ENCODE data around the gene GDPD3. TPM values are rescaled to one million over a fixed set of nuclear protein-coding genes. Genes with fewer than 3 reads are reported as not detected.

GDPD3 gene, protein sequence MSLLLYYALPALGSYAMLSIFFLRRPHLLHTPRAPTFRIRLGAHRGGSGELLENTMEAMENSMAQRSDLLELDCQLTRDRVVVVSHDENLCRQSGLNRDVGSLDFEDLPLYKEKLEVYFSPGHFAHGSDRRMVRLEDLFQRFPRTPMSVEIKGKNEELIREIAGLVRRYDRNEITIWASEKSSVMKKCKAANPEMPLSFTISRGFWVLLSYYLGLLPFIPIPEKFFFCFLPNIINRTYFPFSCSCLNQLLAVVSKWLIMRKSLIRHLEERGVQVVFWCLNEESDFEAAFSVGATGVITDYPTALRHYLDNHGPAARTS
- 18.1 TPM for polyA plus RNA-seq
- long read RNA-seq, donor 1, partial matches to known transcripts: 0 of 1 reads
- long read RNA-seq, donor 1, other reads (novel, unspliced or antisense): 0 of 1 reads
- long read RNA-seq, donor 2, partial matches to known transcripts: 7 of 8 reads
- long read RNA-seq, donor 2, other reads (novel, unspliced or antisense): 0 of 8 reads
- long read RNA-seq, donor 3: 0 reads
- long read RNA-seq, donor 4: 0 reads
- long read RNA-seq, donor 5, partial matches to known transcripts: 6 of 6 reads
- long read RNA-seq, donor 5, other reads (novel, unspliced or antisense): 0 of 6 reads
- long read RNA-seq, donor 6, partial matches to known transcripts: 0 of 2 reads
- long read RNA-seq, donor 6, other reads (novel, unspliced or antisense): 0 of 2 reads
- long read RNA-seq, donor 7: 0 reads
- long read RNA-seq, donor 8, partial matches to known transcripts: 0 of 1 reads
- long read RNA-seq, donor 8, other reads (novel, unspliced or antisense): 0 of 1 reads
- long read RNA-seq, donor 9: 0 reads
- long read RNA-seq, donor 10: 0 reads
- long read RNA-seq, donor 11: 0 reads

DNA sequence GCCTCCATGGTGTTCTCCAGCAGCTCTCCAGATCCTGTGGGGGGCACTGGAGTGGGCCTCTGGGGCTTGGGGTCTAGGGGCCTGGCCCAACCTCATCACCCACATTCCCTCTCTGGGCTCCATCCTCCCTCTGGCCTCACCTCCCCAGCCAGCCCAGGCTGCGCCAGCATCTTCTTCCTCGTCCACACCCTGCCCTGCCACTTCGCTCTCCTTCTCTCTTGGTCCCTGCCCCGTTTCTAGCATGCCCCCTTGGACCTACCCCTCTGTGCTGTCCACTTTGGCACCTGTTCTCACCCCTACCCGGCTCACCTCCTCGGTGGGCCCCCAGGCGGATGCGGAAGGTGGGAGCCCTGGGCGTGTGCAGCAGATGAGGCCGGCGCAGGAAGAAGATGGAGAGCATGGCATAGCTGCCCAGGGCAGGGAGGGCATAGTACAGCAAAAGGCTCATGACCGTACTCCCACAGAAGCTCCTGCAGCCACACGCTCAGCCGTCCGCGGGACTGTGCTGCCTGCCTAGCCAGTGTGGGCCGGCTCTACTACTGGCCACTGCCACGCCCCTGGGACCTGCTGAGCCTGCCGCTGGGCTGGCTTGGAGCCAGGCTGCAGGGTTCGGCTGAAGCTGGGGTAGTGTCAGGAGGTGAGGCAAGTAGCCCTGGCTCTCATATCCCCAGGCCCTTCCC, at the start of gene GDPD3:
GDPD3 (minus strand) TSS at position 507 of the 680 bp plus-strand sequence; CDS start at position 448, 59 bp downstream.
- peak in 1 of 2 donors; percentile 59 for DNase-seq
- Histone ChIP-seq H3K9me3 (ENCODE audit: control insufficient read depth, low read depth, low read length) (peaks cover 3% of the 10 kb centered on the region), H3K36me3 (ENCODE audit: control insufficient read depth, insufficient read depth, low read length) (peaks cover 84% of the 10 kb centered on the region), H3K27me3 (ENCODE audit: control insufficient read depth, insufficient read depth, low read length) (no peaks in the 10 kb centered on the region), H3K27ac (ENCODE audit: low read length) (peak within 1 kb of the TSS; percentile 45), H3K4me1 (ENCODE audit: control insufficient read depth, insufficient read depth, low read length) (peaks cover 45% of the 10 kb centered on the region), H3K4me3 (ENCODE audit: low read length) (no peak within 1 kb of the TSS)
- WGBS (ENCODE audit: insufficient coverage, low lambda C conversion rate): no CpG with 5 or more reads among the region's 20 CpGs

DNA sequence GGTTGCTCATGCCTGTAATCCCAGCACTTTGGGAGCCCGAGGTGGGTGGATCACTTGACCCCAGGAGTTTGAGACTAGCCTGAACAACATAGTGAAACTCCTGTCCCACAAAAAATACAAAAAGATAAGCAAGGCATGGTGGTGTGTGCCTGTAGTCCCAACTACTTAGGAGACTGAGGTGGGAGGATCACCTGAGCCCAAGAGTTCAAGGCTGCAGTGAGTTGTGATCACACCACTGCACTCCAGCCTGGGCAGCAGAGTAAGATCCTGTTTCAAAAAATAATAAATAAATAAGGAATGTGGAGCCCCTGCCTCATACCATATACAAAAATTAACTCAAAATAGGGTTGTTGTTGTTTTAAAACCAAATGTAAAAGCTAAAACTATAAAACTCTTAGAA, 43.9 kb upstream of the GDPD3 start:
- WGBS (ENCODE audit: insufficient coverage, low lambda C conversion rate): no CpG with 5 or more reads among the region's 1 CpG
- no peaks in the 10 kb centered on the region for H3K9me3 ChIP-seq (ENCODE audit: control insufficient read depth, low read depth, low read length)
- no peaks in the 10 kb centered on the region for H3K27me3 ChIP-seq (ENCODE audit: control insufficient read depth, insufficient read depth, low read length)
- H3K36me3 ChIP-seq (ENCODE audit: control insufficient read depth, insufficient read depth, low read length): no peaks in the 10 kb centered on the region
- H3K4me3 ChIP-seq (ENCODE audit: low read length): no peak overlapping the region
- H3K27ac ChIP-seq (ENCODE audit: low read length): no peak overlapping the region
- no peaks in the 10 kb centered on the region for H3K4me1 ChIP-seq (ENCODE audit: control insufficient read depth, insufficient read depth, low read length)
- no peak for DNase-seq

DNA sequence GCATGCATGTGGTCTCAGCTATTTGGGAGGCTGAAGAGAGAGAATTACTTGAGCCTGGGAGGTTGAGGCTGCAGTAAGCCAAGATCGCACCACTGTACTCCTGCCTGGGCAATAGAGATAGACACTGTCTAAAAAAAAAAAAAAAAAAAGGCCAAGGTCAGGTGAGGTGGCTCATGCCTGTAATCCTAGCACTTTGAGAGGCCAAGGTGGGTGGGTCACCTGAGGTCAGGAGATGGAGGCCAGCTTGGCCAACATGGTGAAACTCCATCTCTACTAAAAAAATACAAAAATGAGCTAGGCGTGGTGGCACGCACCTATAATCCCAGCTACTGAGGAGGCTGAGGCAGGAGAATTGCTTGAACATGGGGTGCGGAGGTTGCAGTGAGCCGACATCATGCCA, 41.9 kb upstream of the GDPD3 start:
- no peak for DNase-seq
- no peaks in the 10 kb centered on the region for H3K36me3 ChIP-seq (ENCODE audit: control insufficient read depth, insufficient read depth, low read length)
- no peaks in the 10 kb centered on the region for H3K9me3 ChIP-seq (ENCODE audit: control insufficient read depth, low read depth, low read length)
- no peaks in the 10 kb centered on the region for H3K27me3 ChIP-seq (ENCODE audit: control insufficient read depth, insufficient read depth, low read length)
- no peak overlapping the region for H3K27ac ChIP-seq (ENCODE audit: low read length)
- no peak overlapping the region for H3K4me3 ChIP-seq (ENCODE audit: low read length)
- H3K4me1 ChIP-seq (ENCODE audit: control insufficient read depth, insufficient read depth, low read length): no peaks in the 10 kb centered on the region
- WGBS (ENCODE audit: insufficient coverage, low lambda C conversion rate): no CpG with 5 or more reads among the region's 5 CpGs

DNA sequence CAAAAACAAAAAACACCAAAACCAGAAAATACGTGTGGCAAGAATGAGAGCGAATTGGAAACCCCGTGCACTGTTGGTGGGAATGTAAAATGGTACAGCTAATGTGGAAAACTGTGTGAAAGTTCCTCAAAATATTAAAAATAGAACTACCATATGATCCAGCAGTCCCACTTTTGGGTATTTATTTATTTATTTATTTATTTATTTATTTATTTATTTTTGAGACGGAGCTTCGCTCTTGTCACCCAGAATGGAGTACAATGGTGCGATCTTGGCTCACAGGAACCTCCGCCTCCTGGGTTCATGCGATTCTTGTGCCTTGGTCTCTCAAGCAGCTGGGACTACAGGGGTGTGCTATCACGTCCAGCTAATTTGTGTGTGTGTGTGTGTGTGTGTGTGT, 39.2 kb upstream of the GDPD3 start:
- WGBS (ENCODE audit: insufficient coverage, low lambda C conversion rate): no CpG with 5 or more reads among the region's 9 CpGs
- Histone ChIP-seq H3K27ac (ENCODE audit: low read length) (no peak overlapping the region), H3K4me3 (ENCODE audit: low read length) (no peak overlapping the region), H3K27me3 (ENCODE audit: control insufficient read depth, insufficient read depth, low read length) (no peaks in the 10 kb centered on the region), H3K4me1 (ENCODE audit: control insufficient read depth, insufficient read depth, low read length) (no peaks in the 10 kb centered on the region), H3K9me3 (ENCODE audit: control insufficient read depth, low read depth, low read length) (peaks cover 9% of the 10 kb centered on the region), H3K36me3 (ENCODE audit: control insufficient read depth, insufficient read depth, low read length) (no peaks in the 10 kb centered on the region)
- no peak for DNase-seq

DNA sequence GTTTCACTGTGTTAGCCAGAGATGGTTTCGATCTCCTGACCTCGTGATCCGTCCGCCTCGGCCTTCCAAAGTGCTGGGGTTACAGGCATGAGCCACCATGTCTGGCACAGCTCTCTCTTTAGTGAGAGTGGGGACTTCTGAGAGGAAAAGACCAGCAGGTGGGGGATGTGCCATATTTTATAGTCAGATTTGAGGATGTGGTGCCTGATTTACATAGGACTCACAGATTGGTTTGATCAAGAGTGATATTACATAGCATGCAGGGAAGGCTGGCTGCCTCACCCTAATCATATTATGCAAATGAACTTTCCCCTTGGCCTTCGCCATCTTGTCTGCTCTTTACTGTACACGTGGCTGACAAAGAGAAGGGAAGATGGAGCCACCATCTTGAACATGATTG, 37.8 kb upstream of the GDPD3 start:
- Histone ChIP-seq H3K4me3 (ENCODE audit: low read length) (no peak overlapping the region), H3K4me1 (ENCODE audit: control insufficient read depth, insufficient read depth, low read length) (no peaks in the 10 kb centered on the region), H3K27me3 (ENCODE audit: control insufficient read depth, insufficient read depth, low read length) (no peaks in the 10 kb centered on the region), H3K27ac (ENCODE audit: low read length) (no peak overlapping the region), H3K9me3 (ENCODE audit: control insufficient read depth, low read depth, low read length) (peaks cover 9% of the 10 kb centered on the region), H3K36me3 (ENCODE audit: control insufficient read depth, insufficient read depth, low read length) (no peaks in the 10 kb centered on the region)
- no CpG with 5 or more reads among the region's 7 CpGs for WGBS (ENCODE audit: insufficient coverage, low lambda C conversion rate)
- no peak for DNase-seq

DNA sequence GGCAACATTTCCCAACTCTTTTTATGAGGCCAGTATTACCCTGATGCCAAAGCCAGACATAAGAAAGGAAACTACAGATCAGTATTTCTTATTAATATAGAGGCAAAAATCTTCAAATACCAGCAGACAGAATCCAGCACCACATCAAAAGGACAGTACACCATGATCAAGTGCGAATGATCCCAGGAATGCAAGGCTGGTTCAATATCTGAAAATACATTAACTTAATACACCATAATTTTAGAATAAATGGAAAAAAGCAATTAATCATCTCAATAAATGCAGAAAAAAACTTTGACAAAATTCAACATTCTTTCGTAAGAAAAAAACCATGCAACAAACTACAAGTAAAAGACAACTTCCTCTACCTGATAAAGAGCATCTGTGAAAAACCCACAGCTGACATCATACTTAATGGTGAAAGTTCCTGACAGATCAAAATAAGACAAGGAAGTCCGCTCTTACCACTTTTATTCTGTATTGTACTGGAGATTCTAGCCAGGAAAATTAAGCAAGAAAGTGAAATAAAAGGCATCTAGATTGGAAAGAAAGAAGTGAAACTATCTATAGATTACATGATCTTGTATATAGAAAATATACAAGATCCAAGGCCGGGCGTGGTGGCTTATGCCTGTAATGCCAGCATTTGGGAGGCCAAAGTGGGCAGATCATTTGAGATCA, 36.1 kb upstream of the GDPD3 start:
- Histone ChIP-seq H3K27me3 (ENCODE audit: control insufficient read depth, insufficient read depth, low read length) (no peaks in the 10 kb centered on the region), H3K9me3 (ENCODE audit: control insufficient read depth, low read depth, low read length) (peaks cover 9% of the 10 kb centered on the region), H3K27ac (ENCODE audit: low read length) (no peak overlapping the region), H3K4me3 (ENCODE audit: low read length) (no peak overlapping the region), H3K4me1 (ENCODE audit: control insufficient read depth, insufficient read depth, low read length) (no peaks in the 10 kb centered on the region), H3K36me3 (ENCODE audit: control insufficient read depth, insufficient read depth, low read length) (no peaks in the 10 kb centered on the region)
- no peak for DNase-seq
- whole genome bisulfite sequencing (ENCODE audit: insufficient coverage, low lambda C conversion rate): 100% methylated on average over 1 of the region's 5 CpGs

DNA sequence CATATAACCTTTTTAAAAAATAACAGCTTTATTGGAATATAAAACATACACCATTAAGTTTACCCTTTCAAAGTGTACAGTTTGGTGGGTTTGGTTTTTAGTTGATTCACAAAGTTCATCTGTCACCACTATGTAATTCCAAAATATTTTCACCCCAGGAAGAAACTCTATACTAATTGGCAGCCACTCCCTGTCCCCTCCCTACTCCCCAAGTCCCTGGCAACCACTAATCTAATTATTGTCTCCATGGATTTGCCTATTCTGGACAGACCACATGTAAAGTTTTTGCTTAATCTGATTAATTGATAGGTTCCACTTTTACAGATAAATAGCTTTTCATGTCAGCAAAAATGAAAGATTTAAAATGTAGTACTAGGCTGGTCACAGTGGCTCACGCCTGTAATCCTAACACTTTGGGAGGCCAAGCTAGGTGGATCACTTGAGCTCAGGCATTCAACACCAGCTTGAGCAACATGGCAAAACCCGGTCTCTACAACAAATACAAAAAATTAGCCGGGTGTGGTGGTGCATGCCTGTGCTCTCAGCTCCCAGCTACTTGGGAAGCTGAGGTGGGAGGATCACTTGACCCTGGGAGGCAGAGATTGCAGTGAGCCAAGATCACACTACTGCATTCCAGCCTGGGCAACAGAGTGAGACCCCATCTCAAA, 34.6 kb upstream of the GDPD3 start:
- WGBS (ENCODE audit: insufficient coverage, low lambda C conversion rate): no CpG with 5 or more reads among the region's 3 CpGs
- Histone ChIP-seq H3K4me3 (ENCODE audit: low read length) (no peak overlapping the region), H3K4me1 (ENCODE audit: control insufficient read depth, insufficient read depth, low read length) (no peaks in the 10 kb centered on the region), H3K27ac (ENCODE audit: low read length) (no peak overlapping the region), H3K27me3 (ENCODE audit: control insufficient read depth, insufficient read depth, low read length) (no peaks in the 10 kb centered on the region), H3K36me3 (ENCODE audit: control insufficient read depth, insufficient read depth, low read length) (no peaks in the 10 kb centered on the region), H3K9me3 (ENCODE audit: control insufficient read depth, low read depth, low read length) (peaks cover 9% of the 10 kb centered on the region)
- no peak for DNase-seq

DNA sequence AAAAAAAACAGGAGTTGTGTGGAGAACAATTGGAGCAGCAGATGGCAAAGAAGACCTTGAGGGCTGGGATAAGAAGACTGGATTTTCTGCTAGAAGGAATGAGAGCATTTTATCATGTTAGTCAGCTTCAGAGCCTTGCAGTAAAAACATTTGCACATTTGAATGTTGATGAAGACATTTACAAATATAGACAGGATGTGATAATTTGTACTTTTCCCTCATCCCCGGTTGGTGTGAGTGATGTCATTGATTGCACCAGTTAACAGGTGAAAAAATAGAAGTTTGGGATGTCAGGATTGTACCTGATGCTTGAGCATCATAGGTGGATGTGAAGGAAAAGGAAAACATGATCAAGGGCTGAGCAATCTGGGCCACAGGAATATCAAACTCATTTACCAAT, 32.3 kb upstream of the GDPD3 start:
- H3K4me1 ChIP-seq (ENCODE audit: control insufficient read depth, insufficient read depth, low read length): no peaks in the 10 kb centered on the region
- DNase-seq: no peak
- peaks cover 9% of the 10 kb centered on the region for H3K9me3 ChIP-seq (ENCODE audit: control insufficient read depth, low read depth, low read length)
- no peaks in the 10 kb centered on the region for H3K36me3 ChIP-seq (ENCODE audit: control insufficient read depth, insufficient read depth, low read length)
- WGBS (ENCODE audit: insufficient coverage, low lambda C conversion rate): no CpG with 5 or more reads among the region's 1 CpG
- H3K27me3 ChIP-seq (ENCODE audit: control insufficient read depth, insufficient read depth, low read length): no peaks in the 10 kb centered on the region
- no peak overlapping the region for H3K27ac ChIP-seq (ENCODE audit: low read length)
- no peak overlapping the region for H3K4me3 ChIP-seq (ENCODE audit: low read length)

DNA sequence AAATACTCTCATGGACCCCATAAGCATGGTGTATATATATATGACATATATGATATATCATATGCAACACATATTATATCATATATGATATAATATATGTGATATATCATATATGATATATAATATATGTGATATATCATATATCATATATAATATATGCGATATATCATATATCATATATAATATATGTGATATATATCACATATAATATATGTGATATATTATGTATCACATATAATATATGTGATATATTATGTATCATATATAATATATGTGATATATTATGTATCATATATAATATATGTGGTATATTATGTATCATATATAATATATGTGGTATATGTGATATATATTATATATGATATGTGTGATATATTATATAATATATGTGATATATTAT, 31.6 kb upstream of the GDPD3 start:
- no CpG with 5 or more reads among the region's 1 CpG for WGBS (ENCODE audit: insufficient coverage, low lambda C conversion rate)
- Histone ChIP-seq H3K4me1 (ENCODE audit: control insufficient read depth, insufficient read depth, low read length) (peaks cover 4% of the 10 kb centered on the region), H3K36me3 (ENCODE audit: control insufficient read depth, insufficient read depth, low read length) (no peaks in the 10 kb centered on the region), H3K4me3 (ENCODE audit: low read length) (no peak overlapping the region), H3K9me3 (ENCODE audit: control insufficient read depth, low read depth, low read length) (peaks cover 8% of the 10 kb centered on the region), H3K27ac (ENCODE audit: low read length) (no peak overlapping the region), H3K27me3 (ENCODE audit: control insufficient read depth, insufficient read depth, low read length) (no peaks in the 10 kb centered on the region)
- DNase-seq: no peak
